ENCODE results near the gene INS.

Gene INS

GRCh38 chr11:2192435-2192834 lies 31.4 kb upstream of the INS start:
- TF ChIP-seq CTCF (IDR thresholded peaks at IDR 0.05; ENCODE audit: control insufficient read depth, insufficient read depth, low read depth, low read length, missing control alignments), result no peak
- H3K4me3 ChIP-seq (ENCODE audit: control insufficient read depth, low read depth, low read length), result no peak overlapping the region
- DNase-seq (ENCODE audit: low read depth), result no peak

- no peak overlapping the region for H3K4me3 ChIP-seq (ENCODE audit: control insufficient read depth, low read depth, low read length)
- no peak for TF ChIP-seq CTCF (IDR thresholded peaks at IDR 0.05; ENCODE audit: control insufficient read depth, insufficient read depth, low read depth, low read length, missing control alignments)
- DNase-seq (ENCODE audit: low read depth), result no peak
Observed at GRCh38 chr11:2191883-2192282, 30.9 kb upstream of the INS start.

GRCh38 chr11:2190657-2191471 lies 29.9 kb upstream of the INS start:
- DNase-seq (ENCODE audit: low read depth), result no peak
- no peak overlapping the region for H3K4me3 ChIP-seq (ENCODE audit: control insufficient read depth, low read depth, low read length)
- no peak for TF ChIP-seq CTCF (IDR thresholded peaks at IDR 0.05; ENCODE audit: control insufficient read depth, insufficient read depth, low read depth, low read length, missing control alignments)

GRCh38 chr11:2189938-2190656 lies 29.1 kb upstream of the INS start:
- no peak overlapping the region for H3K4me3 ChIP-seq (ENCODE audit: control insufficient read depth, low read depth, low read length)
- DNase-seq (ENCODE audit: low read depth), result no peak
- no peak for TF ChIP-seq CTCF (IDR thresholded peaks at IDR 0.05; ENCODE audit: control insufficient read depth, insufficient read depth, low read depth, low read length, missing control alignments)

GRCh38 chr11:2188745-2189144 lies 27.7 kb upstream of the INS start:
- TF ChIP-seq CTCF (IDR thresholded peaks at IDR 0.05; ENCODE audit: control insufficient read depth, insufficient read depth, low read depth, low read length, missing control alignments), result no peak
- no peak for DNase-seq (ENCODE audit: low read depth)

GRCh38 chr11:2187280-2187707 lies 26.3 kb upstream of the INS start:
- no peak for DNase-seq (ENCODE audit: low read depth)
- no peak for TF ChIP-seq CTCF (IDR thresholded peaks at IDR 0.05; ENCODE audit: control insufficient read depth, insufficient read depth, low read depth, low read length, missing control alignments)

More at GRCh38 chr11:2188745-2189144, 27.7 kb upstream of the INS start:
- no peak overlapping the region for H3K4me3 ChIP-seq (ENCODE audit: control insufficient read depth, low read depth, low read length)

More at GRCh38 chr11:2187280-2187707, 26.3 kb upstream of the INS start:
- no peak overlapping the region for H3K4me3 ChIP-seq (ENCODE audit: control insufficient read depth, low read depth, low read length)
